ENCODE measurements around the gene ALCAM.

The ALCAM gene

DNA sequence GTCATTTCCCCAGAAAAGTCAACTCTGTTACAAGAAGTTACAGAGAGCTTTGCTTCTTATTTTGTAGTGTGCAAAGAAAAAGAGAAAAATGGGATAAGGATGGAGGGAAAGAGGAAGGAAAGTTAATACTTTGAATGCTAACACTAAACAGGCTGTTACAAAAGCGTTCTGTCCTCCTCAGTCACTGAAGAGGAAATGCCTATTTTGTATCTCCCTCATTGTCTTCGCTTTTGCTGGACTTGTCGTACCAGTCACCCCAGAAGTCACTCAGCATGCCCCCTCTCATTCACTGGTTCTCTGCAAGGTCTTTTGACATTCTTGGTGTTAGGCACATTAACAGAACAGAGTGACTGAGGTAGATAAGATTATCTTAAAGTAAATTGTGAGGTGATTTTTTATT lies 129.6 kb downstream of the ALCAM start:
- DNase-seq (ENCODE audit: low spot score), result no peak
- TF ChIP-seq, protein P1, sequence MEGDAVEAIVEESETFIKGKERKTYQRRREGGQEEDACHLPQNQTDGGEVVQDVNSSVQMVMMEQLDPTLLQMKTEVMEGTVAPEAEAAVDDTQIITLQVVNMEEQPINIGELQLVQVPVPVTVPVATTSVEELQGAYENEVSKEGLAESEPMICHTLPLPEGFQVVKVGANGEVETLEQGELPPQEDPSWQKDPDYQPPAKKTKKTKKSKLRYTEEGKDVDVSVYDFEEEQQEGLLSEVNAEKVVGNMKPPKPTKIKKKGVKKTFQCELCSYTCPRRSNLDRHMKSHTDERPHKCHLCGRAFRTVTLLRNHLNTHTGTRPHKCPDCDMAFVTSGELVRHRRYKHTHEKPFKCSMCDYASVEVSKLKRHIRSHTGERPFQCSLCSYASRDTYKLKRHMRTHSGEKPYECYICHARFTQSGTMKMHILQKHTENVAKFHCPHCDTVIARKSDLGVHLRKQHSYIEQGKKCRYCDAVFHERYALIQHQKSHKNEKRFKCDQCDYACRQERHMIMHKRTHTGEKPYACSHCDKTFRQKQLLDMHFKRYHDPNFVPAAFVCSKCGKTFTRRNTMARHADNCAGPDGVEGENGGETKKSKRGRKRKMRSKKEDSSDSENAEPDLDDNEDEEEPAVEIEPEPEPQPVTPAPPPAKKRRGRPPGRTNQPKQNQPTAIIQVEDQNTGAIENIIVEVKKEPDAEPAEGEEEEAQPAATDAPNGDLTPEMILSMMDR (IDR thresholded peaks at IDR 0.05; ENCODE audit: extremely low read depth, missing control alignments), result no peak

DNA sequence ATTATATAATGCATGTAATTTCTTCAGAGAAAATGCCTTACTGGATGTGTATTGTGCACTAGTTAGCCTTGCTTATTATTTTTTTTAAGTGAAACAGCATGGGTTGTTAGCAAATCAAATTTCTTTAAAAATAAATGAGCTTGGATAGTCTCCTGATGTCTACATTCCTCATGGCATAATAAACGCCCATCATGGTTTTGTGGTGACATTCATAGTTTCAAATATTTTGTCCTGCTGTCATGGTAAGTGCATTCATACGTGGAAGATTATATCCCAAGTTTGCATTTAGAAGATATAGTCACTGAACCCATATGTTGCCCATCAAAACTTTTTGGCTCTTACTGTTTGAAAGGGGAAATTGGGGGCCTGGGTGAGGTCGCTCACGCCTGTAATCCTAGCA lies 130.7 kb downstream of the ALCAM start:
- TF ChIP-seq, protein P1 (IDR thresholded peaks at IDR 0.05; ENCODE audit: extremely low read depth, missing control alignments), result no peak

DNA sequence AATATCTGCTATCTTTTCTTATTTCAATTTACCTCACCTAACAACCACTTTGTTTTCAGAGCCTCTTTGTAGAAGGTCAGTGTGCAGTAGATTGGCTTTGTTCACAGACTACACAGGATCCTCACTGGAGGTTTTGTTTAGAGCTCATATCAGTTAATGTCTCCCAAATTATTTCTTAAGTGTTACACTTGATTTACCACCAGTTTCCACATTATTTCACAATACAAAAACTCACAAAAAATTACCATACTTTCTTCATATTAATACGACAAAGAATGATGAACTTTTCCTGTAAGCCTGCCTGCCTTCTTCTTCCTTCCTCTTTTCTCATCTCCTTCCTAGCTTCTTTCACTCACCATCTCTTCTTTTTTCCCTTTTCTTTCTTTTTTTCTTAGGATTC lies 133.3 kb downstream of the ALCAM start:
- TF ChIP-seq, protein P1 (IDR thresholded peaks at IDR 0.05; ENCODE audit: extremely low read depth, missing control alignments), result no peak
- DNase-seq (ENCODE audit: low spot score), result no peak

More for the DNA sequence above, 130.7 kb downstream of the ALCAM start:
- DNase-seq (ENCODE audit: low spot score), result no peak

DNA sequence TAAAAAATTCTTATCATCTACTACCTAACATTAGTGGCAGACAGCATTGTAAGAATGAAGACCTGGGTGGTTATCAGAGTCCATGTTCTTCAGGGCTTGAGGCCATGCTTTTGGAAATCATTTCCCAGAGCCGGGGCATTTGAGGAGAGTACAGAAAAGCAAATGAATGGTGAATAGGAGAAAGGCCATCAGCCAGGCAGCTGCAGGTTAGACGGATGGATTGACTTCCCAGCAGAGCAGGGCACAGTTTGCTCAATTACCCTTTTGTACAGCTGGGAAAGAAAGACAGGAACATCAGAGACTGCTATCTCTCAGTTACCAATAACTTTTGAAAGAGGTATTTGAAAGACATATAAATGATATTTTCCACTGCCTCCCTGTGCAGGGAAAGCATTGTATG lies 135.6 kb downstream of the ALCAM start:
- TF ChIP-seq, protein P1 (IDR thresholded peaks at IDR 0.05; ENCODE audit: extremely low read depth, missing control alignments), result no peak
- DNase-seq (ENCODE audit: low spot score), result no peak

DNA sequence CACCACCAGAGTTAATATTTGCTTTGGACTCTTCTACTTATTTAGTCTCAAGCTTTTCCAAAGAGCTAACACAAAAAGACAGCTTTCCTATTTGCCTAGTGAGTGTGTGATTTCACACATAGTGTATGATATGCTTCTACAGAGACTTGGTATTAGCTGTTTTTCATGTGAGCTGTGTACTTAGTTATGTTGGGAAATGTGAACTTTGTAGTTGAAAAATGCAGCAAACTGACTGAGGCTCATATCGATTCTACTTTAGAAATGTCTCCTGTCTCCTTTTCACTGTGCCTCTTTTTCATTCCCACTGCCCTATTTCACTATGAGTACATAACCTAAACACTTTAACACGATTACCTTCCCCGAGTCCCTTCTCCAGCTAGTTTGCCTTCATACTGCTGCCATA lies 136.5 kb downstream of the ALCAM start:
- TF ChIP-seq, protein P1 (IDR thresholded peaks at IDR 0.05; ENCODE audit: extremely low read depth, missing control alignments), result no peak
- no peak for DNase-seq (ENCODE audit: low spot score)

DNA sequence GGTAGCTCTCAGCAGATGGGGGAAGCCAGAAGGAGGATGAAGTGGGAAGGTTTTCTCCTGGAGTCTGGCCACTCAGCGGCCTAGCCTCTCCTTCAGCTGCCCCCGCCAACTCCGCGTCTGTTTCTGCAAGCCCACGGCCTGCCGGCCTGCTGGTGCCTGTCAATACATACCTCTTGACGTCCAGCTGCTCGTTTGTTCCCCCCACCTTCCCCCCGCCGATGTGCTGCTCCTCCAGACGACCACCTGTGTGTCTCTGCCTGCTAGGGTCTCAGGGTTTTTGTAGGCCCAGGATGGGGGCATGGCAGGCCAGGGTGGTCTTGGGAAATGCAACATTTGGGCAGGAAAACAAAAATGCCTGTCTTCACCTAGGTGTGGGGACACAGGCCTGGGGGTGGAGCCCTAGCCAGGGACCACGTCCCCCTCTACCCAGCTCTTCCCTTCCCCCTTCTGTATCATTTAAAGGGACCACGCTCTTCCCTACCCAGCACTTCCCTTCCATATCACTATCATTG lies 137.8 kb downstream of the ALCAM start:
- DNase-seq (ENCODE audit: low spot score), result no peak
- TF ChIP-seq, protein P1 (IDR thresholded peaks at IDR 0.05; ENCODE audit: extremely low read depth, missing control alignments), result no peak

DNA sequence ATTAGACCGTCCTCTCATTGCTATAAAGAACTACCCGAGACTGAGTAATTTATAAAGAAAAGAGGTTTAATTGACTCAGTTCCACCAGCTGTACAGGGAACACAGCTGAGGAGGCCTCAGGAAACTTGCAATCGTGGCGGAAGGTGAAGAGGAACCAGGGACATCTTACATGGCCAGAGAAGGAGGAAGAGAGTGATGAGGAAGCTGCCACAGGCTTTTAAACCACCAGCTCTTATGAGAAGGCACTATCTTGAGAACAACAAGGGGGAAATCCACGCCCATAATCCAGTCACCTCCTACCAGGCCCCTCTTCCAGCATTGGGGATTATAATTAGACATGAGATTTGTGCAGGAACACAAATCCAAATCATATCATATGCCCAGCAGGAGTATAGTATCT lies 138.5 kb downstream of the ALCAM start:
- TF ChIP-seq, protein P1 (IDR thresholded peaks at IDR 0.05; ENCODE audit: extremely low read depth, missing control alignments), result no peak

More for the DNA sequence above, 138.5 kb downstream of the ALCAM start:
- DNase-seq (ENCODE audit: low spot score), result no peak

All from GM20000 (cell line).